Stomach (tissue), 4 donors: ENCODE data around the gene ATP8A1.

Source experiments
- CTCF ChIP-seq, 7 experiments: fragments of 450-650 bp in 4 of 7; fragments of 200-600 bp in 3 of 7; sonication (generic) in 3 of 7; IDR thresholded peaks; one replicate each; pipeline ENCODE4 v1.5.1; 2016 to 2019; ENCODE audit warnings: antibody characterized with exemption in 7 of 7, control low read depth in 2 of 7, mild to moderate bottlenecking in 1 of 7
- EP300 ChIP-seq: sonication (generic); formaldehyde crosslinking; IDR thresholded peaks from one replicate; pipeline ENCODE4 v1.6.1; 2017; ENCODE audit warnings: antibody characterized with exemption
- POLR2A ChIP-seq, 4 donors: fragments of 450-650 bp; IDR thresholded peaks; one replicate each; pipeline ENCODE4 v1.6.1; 2016; ENCODE audit warnings: antibody characterized with exemption in 4 of 4, control low read depth in 2 of 4, mild to moderate bottlenecking in 1 of 4, moderate library complexity in 1 of 4
- POLR2AphosphoS5 ChIP-seq, 3 donors: sonication (generic); formaldehyde crosslinking; IDR thresholded peaks; one replicate each; pipeline ENCODE4 v1.6.1; 2016; ENCODE audit warnings: antibody characterized with exemption in 3 of 3

GRCh38 chr4:42531341-42532030 is 125.4 kb downstream of the ATP8A1 start:
- TF ChIP-seq CTCF (IDR thresholded peaks at IDR 0.05) (no peak), POLR2AphosphoS5 (IDR thresholded peaks at IDR 0.05) (no peak), POLR2A (IDR thresholded peaks at IDR 0.05) (no peak), EP300 (no peak)
